ENCODE results near the gene BACE2. TPM values are rescaled to one million over a fixed set of nuclear protein-coding genes. Genes with fewer than 3 reads are reported as not detected.

BACE2 gene
- total RNA-seq, 1 experiment from 2014 or later: 23.2 TPM

DNA sequence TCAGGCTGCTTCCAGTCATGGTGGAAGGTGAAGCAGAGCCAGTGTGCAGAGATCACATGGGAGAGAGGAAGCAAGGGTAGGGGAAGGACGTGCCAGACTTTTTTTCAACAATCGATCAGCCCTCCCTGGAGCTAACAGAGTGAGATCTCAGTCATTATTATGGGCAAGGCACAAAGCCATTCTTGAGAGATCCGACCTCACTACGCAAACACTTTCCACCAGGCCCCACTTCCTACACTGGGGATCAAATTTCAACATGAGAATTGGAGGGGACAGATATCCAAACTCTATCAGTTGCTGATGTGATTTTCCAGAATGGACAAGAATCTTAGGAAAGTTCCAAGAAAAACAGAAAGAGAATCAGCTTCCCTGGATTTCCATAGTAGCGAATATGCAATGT lies 60.5 kb downstream of the BACE2 start:
- no peak overlapping the region for H3K27ac ChIP-seq (ENCODE audit: low read depth, low read length)
- intact Hi-C loops (cut with micrococcal nuclease): no loop called here
- H3K27me3 ChIP-seq (ENCODE audit: insufficient read depth, low read length): no peaks in the 10 kb centered on the region
- RAD21 ChIA-PET (ENCODE audit: low non-redundant PET in 1 of 2, low total read pairs in 2 of 2, uncharacterized antibody in 2 of 2, unreplicated experiment in 2 of 2): no interaction called here
- no peak for DNase-seq (ENCODE audit: low read depth, low spot score)
- no peaks in the 10 kb centered on the region for H3K4me1 ChIP-seq (ENCODE audit: control insufficient read depth in 1 of 2, insufficient read depth in 2 of 2, low read length in 2 of 2)
- no peaks in the 10 kb centered on the region for H3K36me3 ChIP-seq (ENCODE audit: control insufficient read depth in 1 of 2, insufficient read depth in 2 of 2, low read length in 2 of 2)
- H3K4me3 ChIP-seq (replicated peaks in 1 of 2; ENCODE audit: low read depth in 1 of 2, low read length in 2 of 2): no peak overlapping the region
- H3K9me3 ChIP-seq (ENCODE audit: control insufficient read depth in 1 of 2, insufficient read depth in 1 of 2, low read depth in 1 of 2, low read length in 2 of 2): no peaks in the 10 kb centered on the region
- no peak overlapping the region for H3K9ac ChIP-seq (ENCODE audit: low read length)
- H3K79me2 ChIP-seq (ENCODE audit: insufficient read depth, low read length): no peaks in the 10 kb centered on the region
- TF ChIP-seq FOSL1 (IDR thresholded peaks at IDR 0.05; ENCODE audit: low read depth) (no peak), EGR1 (IDR thresholded peaks at IDR 0.05; ENCODE audit: low read depth) (no peak), SIN3A (IDR thresholded peaks at IDR 0.05; ENCODE audit: low read depth) (no peak), CBX3 (IDR thresholded peaks at IDR 0.05; ENCODE audit: low read depth) (no peak), YY1 (IDR thresholded peaks at IDR 0.05; ENCODE audit: extremely low read depth, insufficient replicate concordance, low read depth, low read length) (no peak), JUND (IDR thresholded peaks at IDR 0.05) (no peak), RAD21 (IDR thresholded peaks at IDR 0.05; ENCODE audit: low read depth) (no peak), ZFX (IDR thresholded peaks at IDR 0.05) (no peak), POLR2A (IDR thresholded peaks at IDR 0.05; ENCODE audit: borderline replicate concordance, extremely low read depth, insufficient read depth, insufficient read length) (no peak), SP1 (IDR thresholded peaks at IDR 0.05; ENCODE audit: low read depth) (no peak), EZH2 (IDR thresholded peaks at IDR 0.05) (no peak)
- TF ChIP-seq, protein P1, sequence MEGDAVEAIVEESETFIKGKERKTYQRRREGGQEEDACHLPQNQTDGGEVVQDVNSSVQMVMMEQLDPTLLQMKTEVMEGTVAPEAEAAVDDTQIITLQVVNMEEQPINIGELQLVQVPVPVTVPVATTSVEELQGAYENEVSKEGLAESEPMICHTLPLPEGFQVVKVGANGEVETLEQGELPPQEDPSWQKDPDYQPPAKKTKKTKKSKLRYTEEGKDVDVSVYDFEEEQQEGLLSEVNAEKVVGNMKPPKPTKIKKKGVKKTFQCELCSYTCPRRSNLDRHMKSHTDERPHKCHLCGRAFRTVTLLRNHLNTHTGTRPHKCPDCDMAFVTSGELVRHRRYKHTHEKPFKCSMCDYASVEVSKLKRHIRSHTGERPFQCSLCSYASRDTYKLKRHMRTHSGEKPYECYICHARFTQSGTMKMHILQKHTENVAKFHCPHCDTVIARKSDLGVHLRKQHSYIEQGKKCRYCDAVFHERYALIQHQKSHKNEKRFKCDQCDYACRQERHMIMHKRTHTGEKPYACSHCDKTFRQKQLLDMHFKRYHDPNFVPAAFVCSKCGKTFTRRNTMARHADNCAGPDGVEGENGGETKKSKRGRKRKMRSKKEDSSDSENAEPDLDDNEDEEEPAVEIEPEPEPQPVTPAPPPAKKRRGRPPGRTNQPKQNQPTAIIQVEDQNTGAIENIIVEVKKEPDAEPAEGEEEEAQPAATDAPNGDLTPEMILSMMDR (IDR thresholded peaks at IDR 0.05 in 2 of 3, conservative IDR thresholded peaks at IDR 0.05 in 1 of 3; ENCODE audit: borderline replicate concordance in 1 of 3, insufficient read depth in 1 of 3, low read depth in 2 of 3, low read length in 2 of 3): no peak
- TF ChIP-seq, protein P2, sequence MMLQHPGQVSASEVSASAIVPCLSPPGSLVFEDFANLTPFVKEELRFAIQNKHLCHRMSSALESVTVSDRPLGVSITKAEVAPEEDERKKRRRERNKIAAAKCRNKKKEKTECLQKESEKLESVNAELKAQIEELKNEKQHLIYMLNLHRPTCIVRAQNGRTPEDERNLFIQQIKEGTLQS (IDR thresholded peaks at IDR 0.05): no peak
- TF ChIP-seq, protein P3, sequence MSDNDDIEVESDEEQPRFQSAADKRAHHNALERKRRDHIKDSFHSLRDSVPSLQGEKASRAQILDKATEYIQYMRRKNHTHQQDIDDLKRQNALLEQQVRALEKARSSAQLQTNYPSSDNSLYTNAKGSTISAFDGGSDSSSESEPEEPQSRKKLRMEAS (IDR thresholded peaks at IDR 0.05): no peak
- TF ChIP-seq, protein P4, sequence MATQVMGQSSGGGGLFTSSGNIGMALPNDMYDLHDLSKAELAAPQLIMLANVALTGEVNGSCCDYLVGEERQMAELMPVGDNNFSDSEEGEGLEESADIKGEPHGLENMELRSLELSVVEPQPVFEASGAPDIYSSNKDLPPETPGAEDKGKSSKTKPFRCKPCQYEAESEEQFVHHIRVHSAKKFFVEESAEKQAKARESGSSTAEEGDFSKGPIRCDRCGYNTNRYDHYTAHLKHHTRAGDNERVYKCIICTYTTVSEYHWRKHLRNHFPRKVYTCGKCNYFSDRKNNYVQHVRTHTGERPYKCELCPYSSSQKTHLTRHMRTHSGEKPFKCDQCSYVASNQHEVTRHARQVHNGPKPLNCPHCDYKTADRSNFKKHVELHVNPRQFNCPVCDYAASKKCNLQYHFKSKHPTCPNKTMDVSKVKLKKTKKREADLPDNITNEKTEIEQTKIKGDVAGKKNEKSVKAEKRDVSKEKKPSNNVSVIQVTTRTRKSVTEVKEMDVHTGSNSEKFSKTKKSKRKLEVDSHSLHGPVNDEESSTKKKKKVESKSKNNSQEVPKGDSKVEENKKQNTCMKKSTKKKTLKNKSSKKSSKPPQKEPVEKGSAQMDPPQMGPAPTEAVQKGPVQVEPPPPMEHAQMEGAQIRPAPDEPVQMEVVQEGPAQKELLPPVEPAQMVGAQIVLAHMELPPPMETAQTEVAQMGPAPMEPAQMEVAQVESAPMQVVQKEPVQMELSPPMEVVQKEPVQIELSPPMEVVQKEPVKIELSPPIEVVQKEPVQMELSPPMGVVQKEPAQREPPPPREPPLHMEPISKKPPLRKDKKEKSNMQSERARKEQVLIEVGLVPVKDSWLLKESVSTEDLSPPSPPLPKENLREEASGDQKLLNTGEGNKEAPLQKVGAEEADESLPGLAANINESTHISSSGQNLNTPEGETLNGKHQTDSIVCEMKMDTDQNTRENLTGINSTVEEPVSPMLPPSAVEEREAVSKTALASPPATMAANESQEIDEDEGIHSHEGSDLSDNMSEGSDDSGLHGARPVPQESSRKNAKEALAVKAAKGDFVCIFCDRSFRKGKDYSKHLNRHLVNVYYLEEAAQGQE (IDR thresholded peaks at IDR 0.05; ENCODE audit: low read depth): no peak
- TF ChIP-seq, protein P5, sequence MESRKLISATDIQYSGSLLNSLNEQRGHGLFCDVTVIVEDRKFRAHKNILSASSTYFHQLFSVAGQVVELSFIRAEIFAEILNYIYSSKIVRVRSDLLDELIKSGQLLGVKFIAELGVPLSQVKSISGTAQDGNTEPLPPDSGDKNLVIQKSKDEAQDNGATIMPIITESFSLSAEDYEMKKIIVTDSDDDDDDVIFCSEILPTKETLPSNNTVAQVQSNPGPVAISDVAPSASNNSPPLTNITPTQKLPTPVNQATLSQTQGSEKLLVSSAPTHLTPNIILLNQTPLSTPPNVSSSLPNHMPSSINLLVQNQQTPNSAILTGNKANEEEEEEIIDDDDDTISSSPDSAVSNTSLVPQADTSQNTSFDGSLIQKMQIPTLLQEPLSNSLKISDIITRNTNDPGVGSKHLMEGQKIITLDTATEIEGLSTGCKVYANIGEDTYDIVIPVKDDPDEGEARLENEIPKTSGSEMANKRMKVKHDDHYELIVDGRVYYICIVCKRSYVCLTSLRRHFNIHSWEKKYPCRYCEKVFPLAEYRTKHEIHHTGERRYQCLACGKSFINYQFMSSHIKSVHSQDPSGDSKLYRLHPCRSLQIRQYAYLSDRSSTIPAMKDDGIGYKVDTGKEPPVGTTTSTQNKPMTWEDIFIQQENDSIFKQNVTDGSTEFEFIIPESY (IDR thresholded peaks at IDR 0.05; ENCODE audit: extremely low read depth, insufficient replicate concordance, low read length): no peak
- no peak overlapping the region for H3K4me2 ChIP-seq (ENCODE audit: low read length)
- ATAC-seq: no peak
- H2AFZ ChIP-seq (ENCODE audit: low read depth, low read length, poor library complexity, severe bottlenecking): no peak overlapping the region
- H4K20me1 ChIP-seq (ENCODE audit: insufficient read depth): no peaks in the 10 kb centered on the region
- POLR2A ChIA-PET: no interaction called here
- no peaks in the 10 kb centered on the region for H3K9me2 ChIP-seq (ENCODE audit: insufficient read depth)
- CTCF ChIA-PET: no interaction called here
- no TSS peak for BruUV-seq (replicated peaks)

Data from HCT116 (cell line).